ENCODE results near the gene RAB14. TPM values are rescaled to one million over a fixed set of nuclear protein-coding genes. Genes with fewer than 3 reads are reported as not detected.

The RAB14 gene
- polyA plus RNA-seq, 1 of the 3 experiments (the other 2 are of a cell fraction): 17.4 TPM

GRCh38 chr9:121201738-121202533 lies at the start of gene RAB14 (continued):
- 0 out of 2 replicates have a peak, but pooled peaks have one; percentile 24 for TF ChIP-seq REST (IDR thresholded peaks at IDR 0.05; ENCODE audit: low read depth, low read length)
- no peak for TF ChIP-seq USF2 (IDR thresholded peaks at IDR 0.05; ENCODE audit: borderline replicate concordance, low read depth, low read length)
- 0 out of 2 replicates have a peak, but pooled peaks have one; percentile 33 for TF ChIP-seq SIN3A (IDR thresholded peaks at IDR 0.05; ENCODE audit: borderline replicate concordance, low read depth, low read length)
- no peak for TF ChIP-seq PBX3 (IDR thresholded peaks at IDR 0.05)
- TF ChIP-seq EZH2phosphoT487 (IDR thresholded peaks at IDR 0.05; ENCODE audit: borderline replicate concordance, low read depth): no peak
- no peak for TF ChIP-seq NFIC (IDR thresholded peaks at IDR 0.05; ENCODE audit: borderline replicate concordance)

GRCh38 chr9:121249563-121249962 lies 47.9 kb upstream of the RAB14 start:
- POLR2A ChIA-PET: no interaction called here
- Histone ChIP-seq H4K20me1 (ENCODE audit: insufficient read depth) (no peaks in the 10 kb centered on the region), H3K79me2 (ENCODE audit: insufficient read depth) (no peaks in the 10 kb centered on the region), H3K27me3 (ENCODE audit: insufficient read depth) (no peaks in the 10 kb centered on the region), H3K27ac (ENCODE audit: low read depth in 2 of 2, low read length in 1 of 2) (no peak overlapping the region), H3K36me3 (replicated peaks in 1 of 2; ENCODE audit: control insufficient read depth in 1 of 2, insufficient read depth in 2 of 2, low read length in 1 of 2) (no peaks in the 10 kb centered on the region), H3K9me2 (no peaks in the 10 kb centered on the region), H2AFZ (ENCODE audit: low read depth) (no peak overlapping the region), H3K4me2 (no peak overlapping the region), H3K4me3 (ENCODE audit: low read depth in 2 of 2, low read length in 1 of 2) (no peak overlapping the region), H3F3A (replicated peaks; ENCODE audit: insufficient read depth) (no peaks in the 10 kb centered on the region), H3K9ac (no peak overlapping the region), H3K4me1 (ENCODE audit: control insufficient read depth in 1 of 2, insufficient read depth in 2 of 2, low read depth in 1 of 2, low read length in 1 of 2) (no peaks in the 10 kb centered on the region), H3K9me3 (peaks cover 2% of the 10 kb centered on the region; the same call in 1 of the 2 replicates)
- CTCF ChIA-PET: no interaction called here
- 89% methylated on average over 3 of the region's 3 CpGs for WGBS (ENCODE audit: low lambda C conversion rate)
- TF ChIP-seq USF1 (IDR thresholded peaks at IDR 0.05; ENCODE audit: borderline replicate concordance, low read depth): no peak
- TF ChIP-seq USF2 (IDR thresholded peaks at IDR 0.05; ENCODE audit: borderline replicate concordance, low read depth, low read length): no peak
- no peak for TF ChIP-seq TCF12 (IDR thresholded peaks at IDR 0.05)
- TF ChIP-seq MXI1 (IDR thresholded peaks at IDR 0.05; ENCODE audit: low read depth, low read length): no peak
- no peak for TF ChIP-seq NRF1 (IDR thresholded peaks at IDR 0.05; ENCODE audit: low read depth, low read length)
- DNase-seq: no peak

Measured in SK-N-SH (cell line).